Renal cortex interstitium (tissue), 3 donors: ENCODE measurements around the gene MLH1. TPM values are rescaled to one million over a fixed set of nuclear protein-coding genes. Genes with fewer than 3 reads are reported as not detected.

Experiments used
- polyA plus RNA-seq, 3 donors: library from polyadenylated mRNA; unstranded; fragments of 120-200 nt; gene quantifications; one replicate each; pipeline ENCODE4 v1.2.1, GENCODE V29; 2013; ENCODE audit not compliant: insufficient read length in 3 of 3

MLH1 gene
- polyA plus RNA-seq, 3 donors = 50.2 to 54.6 (median 50.9) TPM

Other genes with a start within 250 kb of the MLH1 start
- 1 to 10 TPM in 2 of 3 donors, under 1 TPM in 1; 0.99 to 1.5 (median 1.3) TPM for gene DCLK3, start 229.0 kb upstream of the MLH1 start, polyA plus RNA-seq
- 10 to 100 TPM in 1 of 3 donors, 1 to 10 TPM in 2; 6.6 to 10.4 (median 8.8) TPM for gene TRANK1, start 48.5 kb upstream of the MLH1 start, polyA plus RNA-seq
- gene EPM2AIP1, start 387 bp upstream of the MLH1 start, polyA plus RNA-seq = 10 to 100 TPM; 51.0 to 62.6 (median 58.0) TPM
- 10 to 100 TPM; 37.6 to 43.2 (median 39.8) TPM for gene LRRFIP2, start 181.1 kb downstream of the MLH1 start, polyA plus RNA-seq
- gene GOLGA4, start 249.8 kb downstream of the MLH1 start, polyA plus RNA-seq = 10 to 100 TPM; 72.1 to 82.3 (median 81.1) TPM